ENCODE measurements around the gene PPFIA1. TPM values are rescaled to one million over a fixed set of nuclear protein-coding genes. Genes with fewer than 3 reads are reported as not detected.

The PPFIA1 gene
- total RNA-seq, 1 donor from 2014 or later, result 29.3 TPM

DNA sequence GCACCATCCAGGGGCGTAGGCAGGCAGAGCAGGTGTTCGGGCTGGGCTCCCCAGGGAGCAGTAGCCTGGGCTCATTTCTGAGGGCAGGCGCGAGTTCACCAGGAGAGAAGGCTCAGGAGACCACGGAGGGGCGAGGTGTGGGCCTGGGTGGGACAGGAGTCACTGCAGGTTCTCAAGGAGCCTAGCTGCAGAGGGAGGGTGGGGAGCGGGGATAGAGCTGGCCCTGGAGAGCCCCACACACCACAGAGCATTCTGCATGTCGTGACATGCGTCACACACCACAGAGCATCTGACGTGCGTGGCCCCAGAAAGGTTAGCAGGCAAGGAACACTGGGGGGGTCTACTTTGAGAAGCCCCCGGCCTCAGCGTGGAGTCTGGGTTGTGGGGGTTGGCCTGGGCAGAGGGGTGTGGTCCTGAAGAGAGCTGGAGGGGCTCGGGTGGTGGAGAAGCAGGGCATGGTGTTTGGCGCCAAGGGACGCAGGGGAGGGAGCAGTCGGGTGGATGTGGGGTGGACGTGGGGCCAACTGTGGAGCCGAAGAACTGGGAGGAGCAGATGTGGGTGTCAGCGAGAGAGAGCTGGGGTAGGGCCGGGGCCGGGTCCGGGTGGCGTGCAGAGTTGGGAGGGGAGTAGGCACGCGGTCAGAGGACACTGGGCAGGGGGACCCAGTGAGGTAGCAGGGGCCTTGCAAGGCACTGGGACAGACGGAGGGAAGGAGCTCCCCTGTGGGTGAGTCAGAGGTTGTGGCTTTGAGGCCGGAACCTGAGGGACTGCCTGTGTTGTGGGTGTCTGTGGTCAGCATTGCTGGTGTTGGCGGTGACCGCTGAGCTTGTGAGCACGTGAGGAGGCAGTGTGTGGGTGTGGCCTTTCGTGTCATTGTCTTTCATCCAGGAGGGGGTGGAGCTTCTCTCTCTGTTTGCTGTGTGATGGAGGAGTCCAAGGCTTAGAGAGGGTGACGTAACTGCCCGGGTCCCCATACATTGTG, 153.3 kb downstream of the PPFIA1 start:
- H3K4me1 ChIP-seq, result no peaks in the 10 kb centered on the region
- no peak for TF ChIP-seq CTCF (IDR thresholded peaks at IDR 0.05)
- no peak overlapping the region for H3K27ac ChIP-seq
- no peaks in the 10 kb centered on the region for H3K27me3 ChIP-seq
- intact Hi-C loops (cut with DNase I), result no loop called here
- no peak for DNase-seq (ENCODE audit: low spot score in 2 of 2)
- H3K36me3 ChIP-seq, result peaks cover 71 to 95% of the 10 kb centered on the region in 2 donors
- H3K4me3 ChIP-seq, result no peak overlapping the region
- no peaks in the 10 kb centered on the region for H3K9me3 ChIP-seq

DNA sequence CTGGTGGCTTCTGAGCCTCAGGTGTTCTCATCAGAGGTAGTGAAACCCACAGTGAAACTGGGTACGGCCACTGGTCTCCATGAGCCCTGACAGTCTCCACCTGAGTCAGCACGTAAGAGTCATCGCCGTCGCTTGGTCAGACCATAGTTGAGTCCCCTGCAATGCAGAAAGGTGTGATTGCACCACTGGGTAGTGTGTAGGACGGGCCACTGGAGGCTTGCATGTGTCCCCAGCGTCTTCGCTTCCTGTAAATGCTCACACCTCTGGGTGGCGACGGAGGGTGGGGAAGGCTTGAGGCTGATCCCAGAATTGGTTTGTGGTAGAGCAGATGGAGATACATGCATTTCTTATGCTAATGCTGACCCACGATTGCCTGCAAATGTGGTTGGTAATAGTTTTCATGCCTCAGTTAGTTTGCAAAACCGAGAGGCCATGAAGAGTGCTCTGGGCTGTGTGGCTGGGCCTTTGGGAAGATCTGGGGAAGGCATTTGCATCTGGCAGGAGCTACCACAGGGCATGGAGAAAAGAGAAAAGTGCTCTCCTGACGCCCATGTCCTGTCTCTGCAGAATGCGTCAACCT, 154.4 kb downstream of the PPFIA1 start:
- TF ChIP-seq CTCF (IDR thresholded peaks at IDR 0.05), result no peak

DNA sequence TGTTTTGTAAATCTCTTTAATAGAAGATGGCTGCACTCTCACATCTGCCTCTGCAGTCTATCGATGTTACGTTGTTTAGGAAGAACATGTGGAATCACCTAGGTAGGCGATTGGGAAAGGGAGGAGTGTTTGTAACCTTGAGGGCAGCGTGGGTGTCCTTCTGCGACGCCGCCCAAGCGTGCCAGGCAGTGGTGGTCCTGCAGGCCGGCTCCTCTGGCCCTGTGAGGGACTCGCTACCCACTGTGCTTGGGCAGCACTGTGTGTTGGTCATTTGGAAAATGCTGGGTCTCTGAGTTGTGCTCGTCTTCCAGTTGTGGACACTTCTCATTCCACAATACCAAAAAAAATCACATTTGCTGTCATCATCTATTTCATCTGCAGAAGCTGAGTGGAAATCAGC, 156.9 kb downstream of the PPFIA1 start:
- H3K36me3 ChIP-seq, result peaks cover 69 to 96% of the 10 kb centered on the region in 2 donors
- TF ChIP-seq CTCF (IDR thresholded peaks at IDR 0.05), result no peak
- H3K4me3 ChIP-seq, result no peak overlapping the region
- no peak for DNase-seq (ENCODE audit: low spot score in 2 of 2)
- H3K4me1 ChIP-seq, result no peaks in the 10 kb centered on the region
- intact Hi-C loops (cut with DNase I), result no loop called here
- no peaks in the 10 kb centered on the region for H3K27me3 ChIP-seq
- H3K27ac ChIP-seq, result no peak overlapping the region
- no peaks in the 10 kb centered on the region for H3K9me3 ChIP-seq

More for the DNA sequence above, 154.4 kb downstream of the PPFIA1 start:
- Histone ChIP-seq H3K36me3 (peaks cover 70 to 96% of the 10 kb centered on the region in 2 donors), H3K27ac (no peak overlapping the region), H3K9me3 (no peaks in the 10 kb centered on the region), H3K27me3 (no peaks in the 10 kb centered on the region), H3K4me1 (no peaks in the 10 kb centered on the region), H3K4me3 (no peak overlapping the region)
- DNase-seq (ENCODE audit: low spot score in 2 of 2), result no peak
- intact Hi-C loops (cut with DNase I), result no loop called here

GRCh38 chr11:70428701-70429427, 158.4 kb downstream of the PPFIA1 start:
- Histone ChIP-seq H3K4me3 (no peak overlapping the region), H3K9me3 (no peaks in the 10 kb centered on the region), H3K27me3 (no peaks in the 10 kb centered on the region), H3K27ac (no peak overlapping the region), H3K4me1 (no peaks in the 10 kb centered on the region), H3K36me3 (peaks cover 69 to 96% of the 10 kb centered on the region in 2 donors)
- no peak for TF ChIP-seq CTCF (IDR thresholded peaks at IDR 0.05)
- DNase-seq (ENCODE audit: low spot score in 2 of 2), result no peak
- intact Hi-C loops (cut with DNase I), result no loop called here

DNA sequence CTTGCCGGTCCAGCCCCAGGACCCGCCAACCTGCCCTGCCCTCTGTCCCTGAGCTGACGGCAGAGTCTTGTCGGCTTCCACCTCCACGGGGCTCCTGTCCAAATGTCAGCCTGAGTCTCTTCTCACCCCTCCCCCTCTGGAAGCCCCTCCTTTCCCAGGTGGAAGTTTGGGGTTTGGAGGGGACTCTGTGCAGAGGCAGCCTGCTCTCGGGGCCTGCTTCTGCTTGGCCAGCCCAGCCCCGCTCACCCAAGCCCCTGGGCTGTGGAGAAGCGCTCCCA, 158.9 kb downstream of the PPFIA1 start:
- Histone ChIP-seq H3K9me3 (no peaks in the 10 kb centered on the region), H3K27ac (no peak overlapping the region), H3K36me3 (peaks cover 73 to 97% of the 10 kb centered on the region in 2 donors), H3K4me3 (no peak overlapping the region), H3K4me1 (no peaks in the 10 kb centered on the region), H3K27me3 (no peaks in the 10 kb centered on the region)
- no peak for DNase-seq (ENCODE audit: low spot score in 2 of 2)
- intact Hi-C loops (cut with DNase I), result no loop called here
- TF ChIP-seq CTCF (IDR thresholded peaks at IDR 0.05), result no peak
